HepG2 (cell line): ENCODE data around the gene DRAXIN. TPM values are rescaled to one million over a fixed set of nuclear protein-coding genes. Genes with fewer than 3 reads are reported as not detected.

Source experiments
- ATAC-seq: fragments of 200-7000 bp; cut with Tn5 transposase; 3 replicates; pipeline ENCODE4 v1.9.1; 2020; ENCODE audit warnings: mild to moderate bottlenecking, moderate library complexity
- BruUV-seq: library from RNA; stranded (reverse); fragments of 400-500 nt; replicated peaks from 2 replicates; lab custom pipeline; 2021; lab: Mats Ljungman, UMichigan
- CTCF ChIA-PET: fragments of 300-600 bp; formaldehyde crosslinking; extraction: SDS; loops from one replicate; lab custom pipeline; 2021; ENCODE audit warnings: low total read pairs, inconsistent platforms, low intra/inter-chr PET ratio; lab: Yijun Ruan, JAX
- POLR2A ChIA-PET: fragments of 350-600 bp; sonication (Branson Sonifier 250); formaldehyde crosslinking; loops from one replicate; lab custom pipeline; 2020; ENCODE audit warnings: antibody characterized with exemption, inconsistent platforms; lab: Yijun Ruan, JAX
- DNase-seq: peaks from one replicate; pipeline ENCODE4 v3.0.0-alpha.2; 2015; ENCODE audit warnings: low spot score
- FAIRE-seq: peaks from 3 replicates; lab custom pipeline; 2011; peaks lifted over from hg19 to GRCh38; lab: Jason Lieb, UNC
- H2AFZ ChIP-seq: one replicate; pipeline ENCODE4 v1.6.1; 2011; ENCODE audit warnings: low read length, inconsistent platforms
- H3K27ac ChIP-seq: fragments of 300-600 bp; 3 replicates; pipeline ENCODE4 v1.8.0; 2011; ENCODE audit warnings: mixed run types, mild to moderate bottlenecking, mixed read lengths, low read length, inconsistent platforms; ENCODE audit not compliant: insufficient read depth; ENCODE audit errors: extremely low read length
- H3K27me3 ChIP-seq, 2 experiments: fragments of 200-600 bp in 1 of 2; 2 replicates in 1 of 2; 3 replicates in 1 of 2; pipeline versions ENCODE4 v1.6.0 to v1.8.0; 2011; ENCODE audit warnings: low read length in 2 of 2, mild to moderate bottlenecking in 2 of 2, moderate library complexity in 2 of 2, inconsistent platforms in 1 of 2; ENCODE audit not compliant: insufficient read depth in 2 of 2, control insufficient read depth in 1 of 2
- H3K36me3 ChIP-seq, 2 experiments: fragments of 200-600 bp in 1 of 2; replicated peaks in 1 of 2; 2 replicates in 1 of 2; 3 replicates in 1 of 2; pipeline versions ENCODE4 v1.5.1 to v1.8.0; 2011; ENCODE audit warnings: low read length in 2 of 2, inconsistent platforms in 1 of 2; ENCODE audit not compliant: insufficient read depth in 2 of 2, control insufficient read depth in 1 of 2
- H3K4me1 ChIP-seq: 2 replicates; pipeline ENCODE4 v1.5.1; 2012; ENCODE audit warnings: low read length, inconsistent platforms; ENCODE audit not compliant: insufficient read depth
- H3K4me2 ChIP-seq: 2 replicates; pipeline ENCODE4 v1.6.0; 2011; ENCODE audit warnings: low read depth, low read length, inconsistent platforms
- H3K4me3 ChIP-seq, 3 experiments: fragments of 200-600 bp in 1 of 3; sonication (generic), shearing (Covaris generic) in 1 of 3; replicated peaks in 1 of 3; 2 replicates each; pipeline ENCODE4 v1.5.1; 2011 to 2016; ENCODE audit warnings: low read length in 3 of 3, inconsistent platforms in 2 of 3, low read depth in 2 of 3, mild to moderate bottlenecking in 2 of 3, control low read depth in 1 of 3, mixed read lengths in 1 of 3; ENCODE audit not compliant: insufficient read depth in 1 of 3
- H3K79me2 ChIP-seq: one replicate; pipeline ENCODE4 v1.6.1; 2011; ENCODE audit warnings: low read length, inconsistent platforms; ENCODE audit not compliant: insufficient read depth
- H3K9ac ChIP-seq: 2 replicates; pipeline ENCODE4 v1.6.0; 2011; ENCODE audit warnings: mild to moderate bottlenecking, low read depth, low read length, inconsistent platforms; ENCODE audit not compliant: insufficient read depth
- H3K9me3 ChIP-seq: 2 replicates; pipeline ENCODE4 v1.5.1; 2012; ENCODE audit warnings: mild to moderate bottlenecking, low read length
- H4K20me1 ChIP-seq: 2 replicates; pipeline ENCODE4 v1.6.0; 2011; ENCODE audit warnings: inconsistent platforms, mild to moderate bottlenecking, low read length, moderate library complexity; ENCODE audit not compliant: insufficient read depth
- CTCF ChIP-seq: sonication (generic); formaldehyde crosslinking; IDR thresholded peaks from 2 replicates; pipeline ENCODE4 v1.5.0; 2020; ENCODE audit warnings: mild to moderate bottlenecking, missing genetic modification reagents, moderate library complexity
- ELF1 ChIP-seq: sonication (generic); formaldehyde crosslinking; IDR thresholded peaks from 2 replicates; pipeline ENCODE4 v1.4.0; 2020; ENCODE audit warnings: missing genetic modification reagents
- MEIS1 ChIP-seq: sonication (generic); formaldehyde crosslinking; IDR thresholded peaks from 2 replicates; pipeline ENCODE4 v1.9.0; 2021; ENCODE audit warnings: mild to moderate bottlenecking, missing genetic modification reagents, moderate library complexity, borderline replicate concordance
- POLR2G ChIP-seq: fragments of 200-400 bp; formaldehyde crosslinking; IDR thresholded peaks from 2 replicates; pipeline ENCODE4 v1.6.1; 2018; ENCODE audit warnings: mild to moderate bottlenecking, low read depth, low read length, moderate library complexity
- TBX3 ChIP-seq: fragments of 450-650 bp; IDR thresholded peaks from 2 replicates; pipeline ENCODE4 v1.6.1; 2017; ENCODE audit warnings: antibody characterized with exemption, mild to moderate bottlenecking, inconsistent platforms, borderline replicate concordance
- TCF7 ChIP-seq: sonication (generic); IDR thresholded peaks from 2 replicates; pipeline ENCODE4 v1.6.1; 2016; ENCODE audit warnings: antibody characterized with exemption, low read depth
- ZBTB40 ChIP-seq, 2 experiments: fragments of 450-650 bp in 1 of 2; sonication (generic) in 1 of 2; formaldehyde crosslinking in 1 of 2; IDR thresholded peaks; 2 replicates each; pipeline versions ENCODE4 v1.6.1 to v1.8.0; 2016 to 2022; ENCODE audit warnings: antibody characterized with exemption in 1 of 2, mild to moderate bottlenecking in 1 of 2, missing genetic modification reagents in 1 of 2
- ZNF441 ChIP-seq: sonication (generic); formaldehyde crosslinking; IDR thresholded peaks from 2 replicates; pipeline ENCODE4 v1.7.0; 2021; ENCODE audit warnings: missing genetic modification reagents, borderline replicate concordance
- WGBS: methylation state at CpG from one replicate; pipeline ENCODE4 v1.1.6; 2017; ENCODE audit warnings: low lambda C conversion rate; 5-methylcytosine and 5-hydroxymethylcytosine counted together
- in situ Hi-C: cut with HindIII; loops from 2 replicates; pipeline ENCODE4 v1.10.0; 2017; ENCODE audit warnings: low pct_unique_long_range_greater_than_20kb; ENCODE audit not compliant: extremely low pct_ligation_motif_present
- intact Hi-C: fragments of 100-400 bp; cut with micrococcal nuclease; formaldehyde crosslinking; loops from one replicate; pipeline ENCODE4 v1.10.0; 2022; ENCODE audit not compliant: unreplicated experiment
- polyA plus RNA-seq, 8 experiments: library from polyadenylated mRNA; depleted of rRNA in 3 of 8; stranded (reverse) in 7 of 8; unstranded in 1 of 8; fragments of >200 nt; fragmentation: Illumina TruSeq in 4 of 8; extraction: Trizol in 4 of 8; gene quantifications; 2 replicates each; pipeline versions ENCODE4 v1.2.1 to v1.2.3, GENCODE V29; 2011 to 2016; ENCODE audit warnings: low read depth in 4 of 8, missing spikeins in 1 of 8, mixed read lengths in 1 of 8; ENCODE audit not compliant: insufficient read depth in 1 of 8
- total RNA-seq, 5 experiments: library from RNA; depleted of rRNA; stranded (reverse); fragments of >200 nt; fragmentation: Illumina TruSeq; extraction: Trizol; gene quantifications; 2 replicates each; pipeline ENCODE4 v1.2.3, GENCODE V29; 2016; ENCODE audit warnings: low read depth in 1 of 5

DRAXIN gene
- total and polyA plus RNA-seq, 2 of the 13 experiments (the other 11 are each of a cell fraction or from before 2014, with no cell fraction given): 0.02 TPM; not detected in 1

- H3K27ac ChIP-seq: no peak overlapping the region
- ATAC-seq: no peak
- TF ChIP-seq TBX3: no peak
- no peak for TF ChIP-seq ZNF441 (CRISPR knock-in tag)
- TF ChIP-seq TCF7: no peak
- no peak for TF ChIP-seq ZBTB40 (IDR thresholded peaks at IDR 0.05)
- TF ChIP-seq ZBTB40 (CRISPR knock-in tag; IDR thresholded peaks at IDR 0.05): no peak
- no peak for TF ChIP-seq MEIS1 (CRISPR knock-in tag)
- no peak for TF ChIP-seq CTCF
- TF ChIP-seq ELF1 (CRISPR knock-in tag): no peak
- TF ChIP-seq POLR2G: no peak
- TF ChIP-seq, all 625 proteins: peak for 0
- Histone ChIP-seq H3K9me3 (no peaks in the 10 kb centered on the region), H3K36me3 (no peaks in the 10 kb centered on the region), H3K4me3 (no peak overlapping the region), H3K79me2 (no peaks in the 10 kb centered on the region), H4K20me1 (no peaks in the 10 kb centered on the region), H3K27me3 (peaks cover 12 to 63% of the 10 kb centered on the region in 2 experiments), H3K4me1 (no peaks in the 10 kb centered on the region), H3K4me2 (no peak overlapping the region), H3K9ac (no peak overlapping the region), H2AFZ (no peak overlapping the region)
- in situ Hi-C loops (loop anchor here (10.0 kb wide), 1 partner anchor 57 kb away; no protein-coding TSS in a partner anchor), intact Hi-C loops (no loop called here)
- CTCF ChIA-PET: no interaction called here
- FAIRE-seq (no peak), DNase-seq (no peak)
- WGBS: 0% methylated on average over 1 of the region's 5 CpGs
- BruUV-seq: no TSS peak
- POLR2A ChIA-PET: no interaction called here
These were observed 6.3 kb downstream of the DRAXIN start for GRCh38 chr1:11697893-11698210.
